ENCODE measurements around the gene SLC25A22.
A peak's percentile ranks its signal among the peaks of the same experiment; 100 is the strongest.

SLC25A22 gene

DNA sequence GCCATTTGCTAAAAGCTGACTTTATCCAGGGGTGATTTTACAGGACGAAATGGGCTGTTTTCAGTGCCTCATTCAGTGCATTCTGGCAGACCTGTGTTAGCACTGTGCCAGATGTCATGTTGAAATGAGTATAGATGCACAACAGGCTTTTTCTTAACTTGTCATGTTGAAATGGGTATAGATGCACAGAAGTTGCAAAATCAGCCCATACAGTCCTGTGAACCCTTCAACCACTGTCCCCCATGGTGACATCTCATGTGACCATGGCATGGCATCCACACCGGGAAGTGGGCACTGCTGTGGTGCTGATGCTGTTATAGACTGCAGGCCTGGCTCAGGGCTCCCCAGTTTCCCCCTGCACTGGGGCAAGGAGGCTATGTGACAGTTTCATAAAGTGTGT, 48.4 kb downstream of the SLC25A22 start:
- peak overlapping the region; percentile 85 for H3K4me2 ChIP-seq (ENCODE audit: low read length)
- peaks cover 62% of the 10 kb centered on the region for H3K79me2 ChIP-seq (ENCODE audit: insufficient read depth, low read length)
- no peak overlapping the region for H2AFZ ChIP-seq (ENCODE audit: low read length)
- H3K9me3 ChIP-seq (ENCODE audit: low read length), result no peaks in the 10 kb centered on the region
- H3K36me3 ChIP-seq (ENCODE audit: insufficient read depth, low read length), result peaks cover 15% of the 10 kb centered on the region; the same call in 1 of the 2 replicates
- no peaks in the 10 kb centered on the region for H3F3A ChIP-seq (ENCODE audit: insufficient read depth, low read length)
- H3K9ac ChIP-seq (ENCODE audit: low read length), result peak overlapping the region; percentile 10; the same call in 1 of the 2 replicates
- no peaks in the 10 kb centered on the region for H4K20me1 ChIP-seq (ENCODE audit: insufficient read depth, low read length)
- H3K4me3 ChIP-seq (ENCODE audit: low read depth, low read length, poor library complexity, severe bottlenecking), result peak overlapping the region; percentile 5
- peaks cover 26% of the 10 kb centered on the region for H3K4me1 ChIP-seq (ENCODE audit: insufficient read depth, low read length, severe bottlenecking)
- TF ChIP-seq, protein P1, sequence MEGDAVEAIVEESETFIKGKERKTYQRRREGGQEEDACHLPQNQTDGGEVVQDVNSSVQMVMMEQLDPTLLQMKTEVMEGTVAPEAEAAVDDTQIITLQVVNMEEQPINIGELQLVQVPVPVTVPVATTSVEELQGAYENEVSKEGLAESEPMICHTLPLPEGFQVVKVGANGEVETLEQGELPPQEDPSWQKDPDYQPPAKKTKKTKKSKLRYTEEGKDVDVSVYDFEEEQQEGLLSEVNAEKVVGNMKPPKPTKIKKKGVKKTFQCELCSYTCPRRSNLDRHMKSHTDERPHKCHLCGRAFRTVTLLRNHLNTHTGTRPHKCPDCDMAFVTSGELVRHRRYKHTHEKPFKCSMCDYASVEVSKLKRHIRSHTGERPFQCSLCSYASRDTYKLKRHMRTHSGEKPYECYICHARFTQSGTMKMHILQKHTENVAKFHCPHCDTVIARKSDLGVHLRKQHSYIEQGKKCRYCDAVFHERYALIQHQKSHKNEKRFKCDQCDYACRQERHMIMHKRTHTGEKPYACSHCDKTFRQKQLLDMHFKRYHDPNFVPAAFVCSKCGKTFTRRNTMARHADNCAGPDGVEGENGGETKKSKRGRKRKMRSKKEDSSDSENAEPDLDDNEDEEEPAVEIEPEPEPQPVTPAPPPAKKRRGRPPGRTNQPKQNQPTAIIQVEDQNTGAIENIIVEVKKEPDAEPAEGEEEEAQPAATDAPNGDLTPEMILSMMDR (IDR thresholded peaks at IDR 0.05; ENCODE audit: low read length), result no peak
- no peak for TF ChIP-seq EZH2 (IDR thresholded peaks at IDR 0.05; ENCODE audit: borderline replicate concordance, low read length)
- no peaks in the 10 kb centered on the region for H3K27me3 ChIP-seq (ENCODE audit: insufficient read depth, low read length)
- no peaks in the 10 kb centered on the region for H3K9me2 ChIP-seq (ENCODE audit: low read depth, low read length)
- H3K27ac ChIP-seq (ENCODE audit: low read depth, low read length, poor library complexity, severe bottlenecking), result no peak overlapping the region

GRCh38 chr11:748007-748359, 50.1 kb downstream of the SLC25A22 start:
- Histone ChIP-seq H3K4me3 (ENCODE audit: low read depth, low read length, poor library complexity, severe bottlenecking) (peak overlapping the region; percentile 96), H4K20me1 (ENCODE audit: insufficient read depth, low read length) (no peaks in the 10 kb centered on the region), H3K9me3 (ENCODE audit: low read length) (no peaks in the 10 kb centered on the region), H3F3A (ENCODE audit: insufficient read depth, low read length) (0 out of 2 replicates have a peak, but pooled peaks cover 5% of the 10 kb centered on the region), H3K27me3 (ENCODE audit: insufficient read depth, low read length) (0 out of 2 replicates have a peak, but pooled peaks cover 5% of the 10 kb centered on the region), H3K27ac (ENCODE audit: low read depth, low read length, poor library complexity, severe bottlenecking) (peak overlapping the region; percentile 73), H2AFZ (ENCODE audit: low read length) (no peak overlapping the region), H3K4me2 (ENCODE audit: low read length) (peak overlapping the region; percentile 85), H3K9ac (ENCODE audit: low read length) (peak overlapping the region; percentile 90), H3K79me2 (ENCODE audit: insufficient read depth, low read length) (peaks cover 50% of the 10 kb centered on the region), H3K36me3 (ENCODE audit: insufficient read depth, low read length) (peaks cover 15% of the 10 kb centered on the region; the same call in 1 of the 2 replicates), H3K9me2 (ENCODE audit: low read depth, low read length) (no peaks in the 10 kb centered on the region), H3K4me1 (ENCODE audit: insufficient read depth, low read length, severe bottlenecking) (peaks cover 26% of the 10 kb centered on the region)
- no peak for TF ChIP-seq EZH2 (IDR thresholded peaks at IDR 0.05; ENCODE audit: borderline replicate concordance, low read length)
- TF ChIP-seq, protein P1 (IDR thresholded peaks at IDR 0.05; ENCODE audit: low read length), result no peak

DNA sequence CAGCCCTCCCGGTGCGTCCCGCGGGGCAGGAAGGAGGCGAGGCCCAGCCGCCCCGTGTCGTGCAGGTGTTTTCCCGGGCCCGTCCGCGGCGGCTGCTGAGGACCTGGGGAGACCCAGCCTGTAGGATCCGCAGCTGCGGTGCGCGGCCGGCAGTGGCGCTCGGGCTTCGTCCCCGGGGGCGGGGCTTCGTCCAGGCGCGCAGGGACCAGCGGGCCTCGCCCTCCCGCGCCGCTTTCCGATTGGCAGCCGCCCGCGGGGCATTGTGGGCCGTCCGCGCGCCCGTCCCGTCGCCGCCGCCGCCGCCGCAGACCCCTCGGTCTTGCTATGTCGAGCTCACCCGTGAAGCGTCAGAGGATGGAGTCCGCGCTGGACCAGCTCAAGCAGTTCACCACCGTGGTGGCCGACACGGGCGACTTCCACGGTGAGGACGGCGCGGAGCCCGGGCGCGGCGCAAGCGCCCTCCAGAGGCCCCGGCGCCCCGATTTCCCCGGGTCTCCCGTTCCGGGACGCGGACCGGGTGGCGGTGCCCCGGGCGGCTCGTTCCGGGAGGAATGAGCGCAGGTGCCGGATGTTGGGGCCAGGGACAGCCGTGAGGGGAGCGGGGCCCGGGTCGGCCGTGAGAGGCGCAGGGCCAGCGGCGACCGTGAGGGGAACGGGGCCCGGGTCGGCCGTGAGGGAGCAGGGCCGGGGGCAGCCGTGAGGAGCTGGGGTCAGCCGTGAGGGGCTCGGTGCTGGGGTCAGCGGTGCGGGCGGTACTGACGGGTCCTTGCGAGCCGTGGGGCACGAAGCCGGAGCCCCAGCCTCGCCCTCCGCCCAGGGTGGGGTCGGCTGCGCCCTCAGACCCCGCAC, 50.7 kb downstream of the SLC25A22 start, which contains the start of gene TALDO1:
Gene TALDO1 (plus strand): TSS at position 307 of the 849 bp plus-strand sequence. CDS start 18 bp downstream, at position 325.
- peak within 1 kb of the TSS; percentile 85 for H3K4me2 ChIP-seq (ENCODE audit: low read length)
- peak within 1 kb of the TSS; percentile 96 for H3K4me3 ChIP-seq (ENCODE audit: low read depth, low read length, poor library complexity, severe bottlenecking)
- H4K20me1 ChIP-seq (ENCODE audit: insufficient read depth, low read length), result no peaks in the 10 kb centered on the region
- 0 out of 2 replicates have a peak, but pooled peaks cover 5% of the 10 kb centered on the region for H3F3A ChIP-seq (ENCODE audit: insufficient read depth, low read length)
- H3K27ac ChIP-seq (ENCODE audit: low read depth, low read length, poor library complexity, severe bottlenecking), result peak within 1 kb of the TSS; percentile 73
- H3K27me3 ChIP-seq (ENCODE audit: insufficient read depth, low read length), result 0 out of 2 replicates have a peak, but pooled peaks cover 5% of the 10 kb centered on the region
- H3K36me3 ChIP-seq (ENCODE audit: insufficient read depth, low read length), result peaks cover 11% of the 10 kb centered on the region; the same call in 1 of the 2 replicates
- H3K4me1 ChIP-seq (ENCODE audit: insufficient read depth, low read length, severe bottlenecking), result peaks cover 26% of the 10 kb centered on the region
- H2AFZ ChIP-seq (ENCODE audit: low read length), result no peak within 1 kb of the TSS
- TF ChIP-seq, protein P1 (IDR thresholded peaks at IDR 0.05; ENCODE audit: low read length), result peak; percentile 24; the same call in 1 of the 2 replicates
- TF ChIP-seq EZH2 (IDR thresholded peaks at IDR 0.05; ENCODE audit: borderline replicate concordance, low read length), result no peak
- H3K79me2 ChIP-seq (ENCODE audit: insufficient read depth, low read length), result peaks cover 44% of the 10 kb centered on the region
- H3K9me2 ChIP-seq (ENCODE audit: low read depth, low read length), result no peaks in the 10 kb centered on the region
- H3K9me3 ChIP-seq (ENCODE audit: low read length), result no peaks in the 10 kb centered on the region
- H3K9ac ChIP-seq (ENCODE audit: low read length), result peak within 1 kb of the TSS; percentile 90
